Left lung (tissue), 10 donors: ENCODE results near the gene APLP2. TPM values are rescaled to one million over a fixed set of nuclear protein-coding genes. Genes with fewer than 3 reads are reported as not detected.

Experiments
- ATAC-seq: fragments of 200-7000 bp; cut with Tn5 transposase; one replicate; pipeline ENCODE4 v1.9.1; 2020; ENCODE audit warnings: moderate library complexity
- DNase-seq, 4 donors: peaks; one replicate each; pipeline ENCODE4 v3.0.0-alpha.2; 2013 to 2020
- H3K27ac ChIP-seq, 2 donors: fragments of 200-600 bp; sonication (generic) in 1 of 2; one replicate each; pipeline versions ENCODE4 v1.5.0 to v1.8.0; 2020 to 2021
- H3K27me3 ChIP-seq, 2 donors: fragments of 200-600 bp; sonication (generic) in 1 of 2; one replicate each; pipeline versions ENCODE4 v1.5.0 to v1.8.0; 2020 to 2021
- H3K36me3 ChIP-seq, 2 donors: fragments of 200-600 bp; sonication (generic) in 1 of 2; one replicate each; pipeline versions ENCODE4 v1.5.0 to v1.8.0; 2020 to 2021
- H3K4me1 ChIP-seq, 2 donors: fragments of 200-600 bp; one replicate each; pipeline ENCODE4 v1.8.0; 2021
- H3K4me3 ChIP-seq, 2 donors: fragments of 200-600 bp; sonication (generic) in 1 of 2; one replicate each; pipeline versions ENCODE4 v1.5.0 to v1.8.0; 2020 to 2021; ENCODE audit warnings: mild to moderate bottlenecking in 1 of 2
- H3K9me3 ChIP-seq, 2 donors: fragments of 200-600 bp; sonication (generic) in 1 of 2; one replicate each; pipeline versions ENCODE4 v1.5.0 to v1.8.0; 2020 to 2021
- intact Hi-C, 2 donors: fragments of 100-400 bp; cut with DNase I; formaldehyde crosslinking; loops; one replicate each; pipeline versions ENCODE4 v1.11.2 to v1.14.2; 2022
- polyA plus RNA-seq, 6 donors: library from polyadenylated mRNA; unstranded; fragments of 120-200 nt; gene quantifications; one replicate each; pipeline ENCODE4 v1.2.1, GENCODE V29; 2013; ENCODE audit not compliant: insufficient read length in 6 of 6
- total RNA-seq, 2 donors: library from RNA; stranded (reverse); fragmentation: NEBNext Ultra II Directional; extraction: Animal tissue kit (Norgen Biotek cat#: 25700); gene quantifications; one replicate each; pipeline ENCODE4 v1.2.1, GENCODE V29; 2021
- TF ChIP-seq, protein P1 (sequence below), 2 donors: fragments of 200-600 bp; sonication (generic) in 1 of 2; IDR thresholded peaks; one replicate each; pipeline versions ENCODE4 v1.5.0 to v1.8.0; 2021; ENCODE audit warnings: antibody characterized with exemption in 2 of 2
- donor health status: DM: no; HTN: yes; CAD: no.
- donor health status: DM: no; HTN: no; CAD: no.

APLP2 gene
- total and polyA plus RNA-seq, 8 donors = 405 to 646 (median 486) TPM

GRCh38 chr11:130023204-130023603 lies 46.5 kb upstream of the APLP2 start:
- no peaks in the 10 kb centered on the region for H3K4me1 ChIP-seq
- DNase-seq = no peak
- H3K9me3 ChIP-seq = no peaks in the 10 kb centered on the region
- no peak overlapping the region for H3K27ac ChIP-seq
- H3K36me3 ChIP-seq = no peaks in the 10 kb centered on the region
- TF ChIP-seq, protein P1, sequence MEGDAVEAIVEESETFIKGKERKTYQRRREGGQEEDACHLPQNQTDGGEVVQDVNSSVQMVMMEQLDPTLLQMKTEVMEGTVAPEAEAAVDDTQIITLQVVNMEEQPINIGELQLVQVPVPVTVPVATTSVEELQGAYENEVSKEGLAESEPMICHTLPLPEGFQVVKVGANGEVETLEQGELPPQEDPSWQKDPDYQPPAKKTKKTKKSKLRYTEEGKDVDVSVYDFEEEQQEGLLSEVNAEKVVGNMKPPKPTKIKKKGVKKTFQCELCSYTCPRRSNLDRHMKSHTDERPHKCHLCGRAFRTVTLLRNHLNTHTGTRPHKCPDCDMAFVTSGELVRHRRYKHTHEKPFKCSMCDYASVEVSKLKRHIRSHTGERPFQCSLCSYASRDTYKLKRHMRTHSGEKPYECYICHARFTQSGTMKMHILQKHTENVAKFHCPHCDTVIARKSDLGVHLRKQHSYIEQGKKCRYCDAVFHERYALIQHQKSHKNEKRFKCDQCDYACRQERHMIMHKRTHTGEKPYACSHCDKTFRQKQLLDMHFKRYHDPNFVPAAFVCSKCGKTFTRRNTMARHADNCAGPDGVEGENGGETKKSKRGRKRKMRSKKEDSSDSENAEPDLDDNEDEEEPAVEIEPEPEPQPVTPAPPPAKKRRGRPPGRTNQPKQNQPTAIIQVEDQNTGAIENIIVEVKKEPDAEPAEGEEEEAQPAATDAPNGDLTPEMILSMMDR (IDR thresholded peaks at IDR 0.05) = no peak
- ATAC-seq = peak; percentile 70
- no peak overlapping the region for H3K4me3 ChIP-seq
- intact Hi-C loops = no loop called here
- no peaks in the 10 kb centered on the region for H3K27me3 ChIP-seq

DNA sequence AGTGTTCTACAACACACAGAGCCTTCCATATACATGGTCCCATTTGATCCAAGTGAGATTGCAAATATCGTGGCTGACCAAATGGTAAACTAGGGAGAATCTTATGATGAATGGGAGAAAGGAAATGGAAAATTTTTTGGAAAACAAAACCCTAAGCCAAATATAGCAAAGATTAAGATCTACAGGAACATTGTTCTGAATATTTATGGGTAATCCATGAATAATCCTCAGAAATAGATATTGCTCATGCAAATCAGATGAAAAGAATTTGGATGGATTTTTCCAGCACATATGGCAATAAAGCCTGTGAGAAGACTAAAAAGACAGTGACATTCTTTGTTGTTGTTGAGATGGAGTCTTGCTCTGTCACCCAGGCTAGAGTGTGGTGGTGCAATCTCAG lies 45.3 kb upstream of the APLP2 start:
- H3K9me3 ChIP-seq = no peaks in the 10 kb centered on the region
- intact Hi-C loops = no loop called here

GRCh38 chr11:130025371-130025770 lies 44.3 kb upstream of the APLP2 start:
- TF ChIP-seq, protein P1 (IDR thresholded peaks at IDR 0.05) = no peak
- no peak for ATAC-seq
- intact Hi-C loops = no loop called here
- Histone ChIP-seq H3K4me3 (no peak overlapping the region), H3K9me3 (no peaks in the 10 kb centered on the region), H3K27ac (no peak overlapping the region), H3K4me1 (no peaks in the 10 kb centered on the region), H3K36me3 (no peaks in the 10 kb centered on the region), H3K27me3 (no peaks in the 10 kb centered on the region)
- DNase-seq = no peak

More for the DNA sequence above, 45.3 kb upstream of the APLP2 start:
- Histone ChIP-seq H3K4me3 (no peak overlapping the region), H3K27me3 (no peaks in the 10 kb centered on the region), H3K27ac (no peak overlapping the region), H3K36me3 (no peaks in the 10 kb centered on the region), H3K4me1 (no peaks in the 10 kb centered on the region)
- TF ChIP-seq, protein P1 (IDR thresholded peaks at IDR 0.05) = no peak
- DNase-seq = no peak
- ATAC-seq = no peak

GRCh38 chr11:130029137-130029536 lies 40.6 kb upstream of the APLP2 start:
- H3K9me3 ChIP-seq = no peaks in the 10 kb centered on the region
- H3K36me3 ChIP-seq = no peaks in the 10 kb centered on the region
- DNase-seq (no peak), ATAC-seq (no peak)
- no peak overlapping the region for H3K27ac ChIP-seq
- intact Hi-C loops = no loop called here
- H3K4me1 ChIP-seq = no peaks in the 10 kb centered on the region
- TF ChIP-seq, protein P1 (IDR thresholded peaks at IDR 0.05) = no peak
- no peak overlapping the region for H3K4me3 ChIP-seq
- H3K27me3 ChIP-seq = no peaks in the 10 kb centered on the region

- Histone ChIP-seq H3K36me3 (no peaks in the 10 kb centered on the region), H3K27me3 (no peaks in the 10 kb centered on the region), H3K4me1 (no peaks in the 10 kb centered on the region), H3K9me3 (no peaks in the 10 kb centered on the region), H3K27ac (no peak overlapping the region), H3K4me3 (no peak overlapping the region)
- ATAC-seq (no peak), DNase-seq (no peak)
- intact Hi-C loops = no loop called here
- TF ChIP-seq, protein P1 (IDR thresholded peaks at IDR 0.05) = no peak
These were observed 38.6 kb upstream of the APLP2 start for GRCh38 chr11:130031056-130031455.
